OCI-LY3 (cell line): Measurements from ENCODE around the gene IRF3.

Experiments used
- H2AFZ ChIP-seq: fragments of 200-600, 300-600 bp; shearing (Covaris generic); 2 replicates; pipeline ENCODE4 v1.6.0; 2014; ENCODE audit warnings: antibody characterized with exemption, low read depth, low read length
- H3K27ac ChIP-seq: fragments of 200-600, 300-600 bp; sonication (generic); 2 replicates; pipeline ENCODE4 v1.5.1; 2014; ENCODE audit warnings: mild to moderate bottlenecking, low read length, moderate library complexity, mixed read lengths
- H3K27me3 ChIP-seq: fragments of 200-600, 300-600 bp; sonication (generic); 2 replicates; pipeline ENCODE4 v1.6.1; 2014; ENCODE audit warnings: low read depth, low read length, mixed read lengths
- H3K36me3 ChIP-seq: fragments of 200-600, 300-600 bp; sonication (generic); replicated peaks from 2 replicates; pipeline ENCODE3; 2014; ENCODE audit warnings: low read depth, low read length, mixed read lengths
- H3K4me1 ChIP-seq: fragments of 300-600, 200-600 bp; sonication (generic); 2 replicates; pipeline ENCODE4 v1.6.1; 2014; ENCODE audit warnings: low read length, mixed read lengths
- H3K4me2 ChIP-seq: fragments of 200-600, 300-600 bp; sonication (generic); 2 replicates; pipeline ENCODE4 v1.6.1; 2014; ENCODE audit warnings: low read length, mixed read lengths
- H3K4me3 ChIP-seq: fragments of 300-600, 200-600 bp; sonication (generic); 2 replicates; pipeline ENCODE4 v1.5.1; 2014; ENCODE audit warnings: antibody characterized with exemption, mild to moderate bottlenecking, low read length, moderate library complexity
- H3K79me2 ChIP-seq: fragments of 300-600, 200-600 bp; shearing (Covaris generic); 2 replicates; pipeline ENCODE4 v1.6.1; 2014; ENCODE audit warnings: mild to moderate bottlenecking, low read length, mixed read lengths
- H3K9ac ChIP-seq: fragments of 300-600, 200-600 bp; shearing (Covaris generic); 2 replicates; pipeline ENCODE4 v1.6.0; 2014; ENCODE audit warnings: mild to moderate bottlenecking, low read length, moderate library complexity
- H3K9me3 ChIP-seq: fragments of 200-600, 300-600 bp; shearing (Covaris generic); 2 replicates; pipeline ENCODE4 v1.6.1; 2014; ENCODE audit warnings: low read length, mixed read lengths; ENCODE audit not compliant: insufficient read depth
- H4K20me1 ChIP-seq: fragments of 200-600, 300-600 bp; sonication (generic); 2 replicates; pipeline ENCODE4 v1.6.1; 2016; ENCODE audit warnings: low read length, mixed read lengths; ENCODE audit not compliant: insufficient read depth
- EZH2phosphoT487 ChIP-seq: fragments of 200-600 bp; shearing (Covaris generic); IDR thresholded peaks from 2 replicates; pipeline ENCODE4 v1.6.1; 2018; ENCODE audit warnings: antibody characterized with exemption, mixed run types, low read depth
- TF ChIP-seq, protein P1 (sequence below): fragments of 200-600, 300-600 bp; sonication (generic); IDR thresholded peaks from 2 replicates; pipeline ENCODE4 v1.5.1; 2014; ENCODE audit warnings: antibody characterized with exemption, low read length, low read depth

Gene IRF3

DNA sequence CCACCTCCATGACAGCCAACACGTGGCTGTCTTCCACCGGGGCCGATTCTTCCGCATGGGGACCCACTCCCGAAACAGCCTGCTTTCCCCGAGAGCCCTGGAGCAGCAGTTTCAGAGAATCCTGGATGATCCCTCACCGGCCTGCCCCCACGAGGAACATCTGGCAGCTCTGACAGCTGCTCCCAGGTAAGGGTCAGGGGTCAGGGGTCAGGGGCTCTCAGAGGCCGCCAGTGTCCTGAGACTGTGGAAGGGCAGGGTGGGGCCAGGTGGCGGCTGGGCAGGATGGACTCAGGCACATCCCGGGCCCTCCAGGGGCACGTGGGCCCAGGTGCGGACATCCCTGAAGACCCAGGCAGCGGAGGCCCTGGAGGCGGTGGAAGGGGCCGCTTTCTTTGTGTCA is 40.3 kb upstream of the IRF3 start:
- no peak for TF ChIP-seq EZH2phosphoT487
- TF ChIP-seq, protein P1, sequence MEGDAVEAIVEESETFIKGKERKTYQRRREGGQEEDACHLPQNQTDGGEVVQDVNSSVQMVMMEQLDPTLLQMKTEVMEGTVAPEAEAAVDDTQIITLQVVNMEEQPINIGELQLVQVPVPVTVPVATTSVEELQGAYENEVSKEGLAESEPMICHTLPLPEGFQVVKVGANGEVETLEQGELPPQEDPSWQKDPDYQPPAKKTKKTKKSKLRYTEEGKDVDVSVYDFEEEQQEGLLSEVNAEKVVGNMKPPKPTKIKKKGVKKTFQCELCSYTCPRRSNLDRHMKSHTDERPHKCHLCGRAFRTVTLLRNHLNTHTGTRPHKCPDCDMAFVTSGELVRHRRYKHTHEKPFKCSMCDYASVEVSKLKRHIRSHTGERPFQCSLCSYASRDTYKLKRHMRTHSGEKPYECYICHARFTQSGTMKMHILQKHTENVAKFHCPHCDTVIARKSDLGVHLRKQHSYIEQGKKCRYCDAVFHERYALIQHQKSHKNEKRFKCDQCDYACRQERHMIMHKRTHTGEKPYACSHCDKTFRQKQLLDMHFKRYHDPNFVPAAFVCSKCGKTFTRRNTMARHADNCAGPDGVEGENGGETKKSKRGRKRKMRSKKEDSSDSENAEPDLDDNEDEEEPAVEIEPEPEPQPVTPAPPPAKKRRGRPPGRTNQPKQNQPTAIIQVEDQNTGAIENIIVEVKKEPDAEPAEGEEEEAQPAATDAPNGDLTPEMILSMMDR = no peak
- Histone ChIP-seq H3K79me2 (no peaks in the 10 kb centered on the region), H3K36me3 (no peaks in the 10 kb centered on the region)

DNA sequence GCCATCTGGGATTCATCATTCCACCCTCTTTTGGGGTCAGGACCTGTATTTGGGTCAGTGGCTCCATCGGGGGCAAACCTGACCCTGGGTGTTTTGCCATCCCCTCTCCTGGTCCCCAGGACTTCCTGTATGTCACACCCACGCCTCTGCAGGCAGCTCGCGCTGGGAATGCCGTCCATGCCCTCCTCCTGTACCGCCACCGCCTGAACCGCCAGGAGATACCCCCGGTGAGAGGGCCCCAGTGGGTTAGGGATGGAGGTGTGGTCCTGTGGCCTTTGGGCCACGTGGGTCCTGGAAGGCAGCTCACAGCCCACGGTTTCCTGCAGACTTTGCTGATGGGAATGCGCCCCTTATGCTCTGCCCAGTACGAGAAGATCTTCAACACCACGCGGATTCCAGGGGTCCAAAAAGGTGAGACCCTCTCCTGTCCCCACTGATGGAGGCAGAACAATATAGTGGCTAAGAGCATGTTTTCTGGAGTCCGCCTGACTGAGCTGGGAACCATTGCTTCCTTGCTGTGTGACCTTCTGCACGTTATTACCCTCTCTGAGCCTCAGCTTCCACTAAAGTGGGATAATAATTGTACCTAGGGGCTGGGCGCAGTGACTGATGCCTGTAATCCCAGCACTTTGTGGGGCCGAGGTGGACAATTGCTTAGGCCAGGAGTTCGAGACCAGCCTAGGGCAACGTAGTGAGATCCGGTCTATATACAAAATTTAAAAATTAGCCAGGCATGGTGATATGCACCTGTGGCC is 39.4 kb upstream of the IRF3 start:
- H3K27me3 ChIP-seq = no peaks in the 10 kb centered on the region
- no peak for TF ChIP-seq EZH2phosphoT487
- TF ChIP-seq, protein P1 = no peak
- H3K4me2 ChIP-seq = no peak overlapping the region
- H3K4me1 ChIP-seq = no peaks in the 10 kb centered on the region
- H2AFZ ChIP-seq = no peak overlapping the region
- no peaks in the 10 kb centered on the region for H3K9me3 ChIP-seq
- no peak overlapping the region for H3K27ac ChIP-seq
- no peaks in the 10 kb centered on the region for H3K36me3 ChIP-seq
- no peak overlapping the region for H3K9ac ChIP-seq
- H3K4me3 ChIP-seq = no peak overlapping the region
- H4K20me1 ChIP-seq = no peaks in the 10 kb centered on the region
- H3K79me2 ChIP-seq = no peaks in the 10 kb centered on the region

More for the DNA sequence above, 40.3 kb upstream of the IRF3 start:
- Histone ChIP-seq H3K4me2 (no peak overlapping the region), H3K4me3 (no peak overlapping the region), H3K9ac (no peak overlapping the region), H3K4me1 (no peaks in the 10 kb centered on the region), H3K9me3 (no peaks in the 10 kb centered on the region), H3K27ac (no peak overlapping the region), H2AFZ (no peak overlapping the region), H4K20me1 (no peaks in the 10 kb centered on the region), H3K27me3 (no peaks in the 10 kb centered on the region)

DNA sequence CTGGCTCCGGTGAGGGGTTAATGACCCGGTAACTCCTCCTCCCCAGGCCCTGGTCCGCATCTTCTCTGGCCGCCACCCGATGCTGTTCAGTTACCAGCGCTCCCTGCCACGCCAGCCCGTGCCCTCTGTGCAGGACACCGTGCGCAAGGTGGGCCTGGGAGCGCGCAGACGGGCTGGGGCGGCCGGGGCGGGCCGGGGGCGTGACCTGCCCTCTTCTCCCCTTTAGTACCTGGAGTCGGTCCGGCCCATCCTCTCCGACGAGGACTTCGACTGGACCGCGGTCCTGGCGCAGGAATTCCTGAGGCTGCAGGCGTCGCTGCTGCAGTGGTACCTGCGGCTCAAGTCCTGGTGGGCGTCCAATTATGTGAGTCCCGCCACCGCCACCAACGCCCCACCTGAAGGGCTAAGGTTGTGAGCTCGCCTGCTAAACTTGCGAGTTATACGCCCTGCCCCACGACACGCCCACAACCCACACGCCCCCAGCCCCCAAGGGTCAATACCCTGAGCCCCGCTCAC is 35.7 kb upstream of the IRF3 start:
- Histone ChIP-seq H3K4me2 (no peak overlapping the region), H3K36me3 (no peaks in the 10 kb centered on the region), H3K4me3 (no peak overlapping the region), H3K9me3 (no peaks in the 10 kb centered on the region), H4K20me1 (no peaks in the 10 kb centered on the region), H3K4me1 (no peaks in the 10 kb centered on the region), H2AFZ (no peak overlapping the region), H3K79me2 (no peaks in the 10 kb centered on the region), H3K27me3 (no peaks in the 10 kb centered on the region), H3K27ac (no peak overlapping the region), H3K9ac (no peak overlapping the region)
- TF ChIP-seq, protein P1 = no peak

DNA sequence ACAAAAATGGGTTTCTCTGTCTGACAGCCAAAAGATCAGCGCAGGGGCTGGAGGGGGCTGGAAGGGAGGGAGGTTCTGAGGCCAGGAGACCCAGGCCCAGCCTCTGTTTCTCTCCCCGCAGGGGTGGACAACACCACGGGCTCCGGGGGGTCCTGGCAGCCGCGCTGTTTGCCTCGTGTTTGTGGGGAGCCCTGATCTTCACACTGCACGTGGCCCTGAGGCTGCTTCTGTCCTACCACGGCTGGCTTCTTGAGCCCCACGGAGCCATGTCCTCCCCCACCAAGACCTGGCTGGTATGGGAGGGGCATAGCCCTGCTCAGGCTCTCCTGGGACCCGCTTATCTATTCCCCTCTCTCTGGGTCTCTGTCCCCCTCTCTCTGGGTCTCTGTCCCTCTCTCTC is 34.9 kb upstream of the IRF3 start:
- Histone ChIP-seq H3K9me3 (no peaks in the 10 kb centered on the region), H4K20me1 (no peaks in the 10 kb centered on the region), H3K36me3 (no peaks in the 10 kb centered on the region), H3K79me2 (no peaks in the 10 kb centered on the region), H3K4me2 (no peak overlapping the region), H3K27me3 (no peaks in the 10 kb centered on the region), H3K4me3 (no peak overlapping the region), H3K27ac (no peak overlapping the region), H2AFZ (no peak overlapping the region), H3K9ac (no peak overlapping the region), H3K4me1 (no peaks in the 10 kb centered on the region)
- TF ChIP-seq, protein P1 = no peak
- TF ChIP-seq EZH2phosphoT487 = no peak
